NK-92 treated with Interleukin-12 subunit alpha and Interleukin-12 subunit beta, amount 100 ng/mL, for 24 hours (cell line): ENCODE measurements around the gene DICER1.
A peak's percentile ranks its signal among the peaks of the same experiment; 100 is the strongest.
"Not testable (repeated sequence)": the region's sequence is repeated elsewhere in the genome, so short reads cannot be mapped to it uniquely, and the experiment has no call there.

Source experiments
- DNase-seq: peaks from one replicate; lab custom pipeline; 2025; lab: John Stamatoyannopoulos, UW

The DICER1 gene

GRCh38 chr14:95184413-95184790, 27.1 kb upstream of the DICER1 start:
- no peak for DNase-seq

- no peak for DNase-seq
Measured at GRCh38 chr14:95183532-95184412, 26.4 kb upstream of the DICER1 start.

- DNase-seq, result no peak
Measured at GRCh38 chr14:95183082-95183481, 25.8 kb upstream of the DICER1 start.

- no peak for DNase-seq
Measured at GRCh38 chr14:95182379-95182778, 25.1 kb upstream of the DICER1 start.

GRCh38 chr14:95180966-95181741, 23.8 kb upstream of the DICER1 start:
- DNase-seq, result no peak

GRCh38 chr14:95175670-95176069, 18.3 kb upstream of the DICER1 start:
- not testable (repeated sequence) for DNase-seq

GRCh38 chr14:95174184-95174792, 17.0 kb upstream of the DICER1 start:
- no peak for DNase-seq

GRCh38 chr14:95173518-95173917, 16.2 kb upstream of the DICER1 start:
- DNase-seq, result peak; percentile 15

GRCh38 chr14:95167177-95167576, 9.8 kb upstream of the DICER1 start:
- no peak for DNase-seq

- DNase-seq, result no peak
Measured at GRCh38 chr14:95165517-95165916, 8.2 kb upstream of the DICER1 start.

- DNase-seq, result no peak
Measured at GRCh38 chr14:95164506-95164905, 7.2 kb upstream of the DICER1 start.

GRCh38 chr14:95163666-95164065, 6.3 kb upstream of the DICER1 start:
- no peak for DNase-seq

GRCh38 chr14:95163132-95163531, 5.8 kb upstream of the DICER1 start:
- no peak for DNase-seq

GRCh38 chr14:95162641-95163040, 5.3 kb upstream of the DICER1 start:
- DNase-seq, result no peak

- no peak for DNase-seq
Measured at GRCh38 chr14:95157048-95157326, 342 bp downstream of the DICER1 start.

GRCh38 chr14:95156161-95157047, 925 bp downstream of the DICER1 start:
- no peak for DNase-seq

GRCh38 chr14:95155045-95155444, 2.3 kb downstream of the DICER1 start:
- DNase-seq, result no peak

- no peak for DNase-seq
Measured at GRCh38 chr14:95153866-95154265, 3.5 kb downstream of the DICER1 start.

GRCh38 chr14:95151561-95151960, 5.8 kb downstream of the DICER1 start:
- no peak for DNase-seq

GRCh38 chr14:95150910-95151309, 6.4 kb downstream of the DICER1 start:
- DNase-seq, result no peak

GRCh38 chr14:95149441-95149840, 7.9 kb downstream of the DICER1 start:
- no peak for DNase-seq

GRCh38 chr14:95147597-95147996, 9.7 kb downstream of the DICER1 start:
- DNase-seq, result no peak
